Stomach (tissue), 4 donors: ENCODE data around the gene CACNA2D3.

ENCODE experiments used
- EP300 ChIP-seq: sonication (generic); formaldehyde crosslinking; IDR thresholded peaks from one replicate; pipeline ENCODE4 v1.6.1; 2017; ENCODE audit warnings: antibody characterized with exemption
- POLR2AphosphoS5 ChIP-seq, 3 donors: sonication (generic); formaldehyde crosslinking; IDR thresholded peaks; one replicate each; pipeline ENCODE4 v1.6.1; 2016; ENCODE audit warnings: antibody characterized with exemption in 3 of 3
- TF ChIP-seq, protein P1 (sequence below), 7 experiments: fragments of 450-650 bp in 4 of 7; fragments of 200-600 bp in 3 of 7; sonication (generic) in 3 of 7; IDR thresholded peaks; one replicate each; pipeline ENCODE4 v1.5.1; 2016 to 2019; ENCODE audit warnings: antibody characterized with exemption in 7 of 7, control low read depth in 2 of 7, mild to moderate bottlenecking in 1 of 7

DNA sequence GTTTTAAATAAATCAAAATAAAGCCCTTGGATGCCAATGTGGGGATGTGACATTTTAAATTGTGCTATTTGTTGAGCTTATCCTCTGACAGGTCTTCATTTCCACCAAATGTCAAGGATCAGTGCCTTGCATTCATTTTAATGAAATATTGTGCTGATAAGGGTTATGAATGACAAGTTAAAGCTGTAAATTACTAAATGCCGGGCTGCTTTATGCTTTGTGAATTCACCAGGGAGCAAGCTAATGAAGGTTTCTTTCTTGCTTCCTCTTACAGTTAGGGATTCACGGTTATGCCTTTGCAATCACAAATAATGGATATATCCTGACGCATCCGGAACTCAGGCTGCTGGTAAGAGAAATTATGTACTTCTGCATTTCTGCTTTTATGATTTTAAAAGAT lies 723.8 kb downstream of the CACNA2D3 start:
- TF ChIP-seq, protein P1, sequence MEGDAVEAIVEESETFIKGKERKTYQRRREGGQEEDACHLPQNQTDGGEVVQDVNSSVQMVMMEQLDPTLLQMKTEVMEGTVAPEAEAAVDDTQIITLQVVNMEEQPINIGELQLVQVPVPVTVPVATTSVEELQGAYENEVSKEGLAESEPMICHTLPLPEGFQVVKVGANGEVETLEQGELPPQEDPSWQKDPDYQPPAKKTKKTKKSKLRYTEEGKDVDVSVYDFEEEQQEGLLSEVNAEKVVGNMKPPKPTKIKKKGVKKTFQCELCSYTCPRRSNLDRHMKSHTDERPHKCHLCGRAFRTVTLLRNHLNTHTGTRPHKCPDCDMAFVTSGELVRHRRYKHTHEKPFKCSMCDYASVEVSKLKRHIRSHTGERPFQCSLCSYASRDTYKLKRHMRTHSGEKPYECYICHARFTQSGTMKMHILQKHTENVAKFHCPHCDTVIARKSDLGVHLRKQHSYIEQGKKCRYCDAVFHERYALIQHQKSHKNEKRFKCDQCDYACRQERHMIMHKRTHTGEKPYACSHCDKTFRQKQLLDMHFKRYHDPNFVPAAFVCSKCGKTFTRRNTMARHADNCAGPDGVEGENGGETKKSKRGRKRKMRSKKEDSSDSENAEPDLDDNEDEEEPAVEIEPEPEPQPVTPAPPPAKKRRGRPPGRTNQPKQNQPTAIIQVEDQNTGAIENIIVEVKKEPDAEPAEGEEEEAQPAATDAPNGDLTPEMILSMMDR (IDR thresholded peaks at IDR 0.05): no peak
- no peak for TF ChIP-seq POLR2AphosphoS5 (IDR thresholded peaks at IDR 0.05)
- no peak for TF ChIP-seq EP300
